H1 (cell line): ENCODE data around the gene CANT1. TPM values are rescaled to one million over a fixed set of nuclear protein-coding genes. Genes with fewer than 3 reads are reported as not detected.

Experiments used
- CTCF ChIA-PET: fragments of 300-600 bp; sonication (Branson Sonifier 250); formaldehyde crosslinking; loops from one replicate; lab custom pipeline; 2021; ENCODE audit not compliant: partially characterized antibody; lab: Charles Lee
- POLR2A ChIA-PET: fragments of 300-600 bp; sonication (Branson Sonifier 250); formaldehyde crosslinking; loops from one replicate; lab custom pipeline; 2021; ENCODE audit warnings: inconsistent platforms; ENCODE audit not compliant: partially characterized antibody; lab: Charles Lee
- DNase-seq, 2 experiments: peaks; one replicate each; pipeline versions ENCODE4 v3.0.0 to v3.0.0-alpha.2; 2010 to 2022; ENCODE audit warnings: low spot score in 2 of 2, low read depth in 1 of 2, mixed read lengths in 1 of 2
- FAIRE-seq: peaks from 2 replicates; lab custom pipeline; 2011; peaks lifted over from hg19 to GRCh38; lab: Jason Lieb, UNC
- H2AFZ ChIP-seq: 2 replicates; pipeline ENCODE4 v1.8.1; 2012; ENCODE audit warnings: low read length, inconsistent platforms
- H2AK5ac ChIP-seq: 2 replicates; pipeline ENCODE4 v1.6.1; 2013; ENCODE audit warnings: low read depth, low read length
- H2BK120ac ChIP-seq: replicated peaks from 2 replicates; pipeline ENCODE3; 2013; ENCODE audit warnings: low read depth, low read length, inconsistent platforms
- H2BK12ac ChIP-seq: 2 replicates; pipeline ENCODE4 v1.6.1; 2013; ENCODE audit warnings: low read depth, low read length
- H2BK15ac ChIP-seq: 2 replicates; pipeline ENCODE4 v1.6.1; 2013; ENCODE audit warnings: low read length
- H2BK20ac ChIP-seq: 2 replicates; pipeline ENCODE4 v1.6.1; 2013; ENCODE audit warnings: low read length
- H2BK5ac ChIP-seq: 2 replicates; pipeline ENCODE4 v1.6.1; 2013; ENCODE audit warnings: low read depth, low read length
- H3K14ac ChIP-seq: 2 replicates; pipeline ENCODE4 v1.6.1; 2013; ENCODE audit warnings: inconsistent platforms; ENCODE audit not compliant: insufficient read length
- H3K18ac ChIP-seq: 2 replicates; pipeline ENCODE4 v1.6.1; 2013; ENCODE audit warnings: low read length; ENCODE audit errors: extremely low read depth
- H3K23ac ChIP-seq: 2 replicates; pipeline ENCODE4 v1.6.1; 2013; ENCODE audit warnings: inconsistent platforms; ENCODE audit not compliant: insufficient read length
- H3K23me2 ChIP-seq: 2 replicates; pipeline ENCODE4 v1.6.1; 2013; ENCODE audit warnings: low read depth, low read length
- H3K27ac ChIP-seq: 2 replicates; pipeline ENCODE4 v1.6.1; 2011; ENCODE audit warnings: low read depth, low read length, inconsistent platforms
- H3K27me3 ChIP-seq, 4 experiments: replicated peaks in 1 of 4; 1 replicate in 1 of 4; 2 replicates in 3 of 4; pipeline versions ENCODE4 v1.6.1 to v1.8.1; 2011 to 2013; ENCODE audit warnings: low read length in 3 of 4, mild to moderate bottlenecking in 3 of 4, inconsistent platforms in 2 of 4, mixed read lengths in 2 of 4, moderate library complexity in 1 of 4; ENCODE audit not compliant: control insufficient read depth in 3 of 4, insufficient read depth in 3 of 4; ENCODE audit errors: extremely low read depth in 1 of 4
- H3K36me3 ChIP-seq, 4 experiments: 2 replicates each; pipeline versions ENCODE4 v1.6.1 to v1.8.1; 2011 to 2013; ENCODE audit warnings: mild to moderate bottlenecking in 4 of 4, low read length in 3 of 4, moderate library complexity in 2 of 4, control low read depth in 1 of 4, inconsistent platforms in 1 of 4; ENCODE audit not compliant: insufficient read depth in 4 of 4, control insufficient read depth in 2 of 4
- H3K4ac ChIP-seq: replicated peaks from 2 replicates; pipeline ENCODE3; 2013; ENCODE audit warnings: low read length, low read depth, mixed read lengths, inconsistent platforms; ENCODE audit not compliant: insufficient read length
- H3K4me1 ChIP-seq, 4 experiments: replicated peaks in 1 of 4; 1 replicate in 1 of 4; 2 replicates in 3 of 4; pipeline versions ENCODE4 v1.6.1 to v1.8.1; 2011 to 2013; ENCODE audit warnings: low read length in 3 of 4, inconsistent platforms in 2 of 4, mixed read lengths in 1 of 4; ENCODE audit not compliant: insufficient read depth in 4 of 4, control insufficient read depth in 3 of 4
- H3K4me2 ChIP-seq, 2 experiments: 2 replicates each; pipeline versions ENCODE4 v1.6.1 to v1.8.1; 2011 to 2013; ENCODE audit warnings: low read depth in 2 of 2, low read length in 2 of 2, control low read depth in 1 of 2, inconsistent platforms in 1 of 2, mild to moderate bottlenecking in 1 of 2; ENCODE audit not compliant: insufficient read depth in 1 of 2
- H3K4me3 ChIP-seq, 4 experiments: fragments of 200-600, 300-600 bp in 1 of 4; sonication (generic), shearing (Covaris generic), sonication (Bioruptor Twin) in 1 of 4; 2 replicates each; pipeline versions ENCODE4 v1.5.1 to v1.8.1; 2011 to 2016; ENCODE audit warnings: low read length in 4 of 4, low read depth in 3 of 4, control low read depth in 2 of 4, inconsistent platforms in 2 of 4, mild to moderate bottlenecking in 2 of 4, mixed read lengths in 1 of 4, moderate library complexity in 1 of 4; ENCODE audit not compliant: insufficient read depth in 2 of 4; ENCODE audit errors: extremely low read depth in 1 of 4
- H3K56ac ChIP-seq: replicated peaks from 2 replicates; pipeline ENCODE3; 2013; ENCODE audit warnings: low read depth, mild to moderate bottlenecking, mixed read lengths, low read length, inconsistent platforms; ENCODE audit not compliant: insufficient read length
- H3K79me1 ChIP-seq: 2 replicates; pipeline ENCODE4 v1.6.1; 2013; ENCODE audit warnings: low read depth, low read length, control low read depth
- H3K79me2 ChIP-seq, 2 experiments: 2 replicates each; pipeline versions ENCODE4 v1.6.1 to v1.8.1; 2012 to 2013; ENCODE audit warnings: low read length in 2 of 2, mild to moderate bottlenecking in 2 of 2, inconsistent platforms in 1 of 2; ENCODE audit not compliant: insufficient read depth in 2 of 2, control insufficient read depth in 1 of 2
- H3K9ac ChIP-seq, 4 experiments: replicated peaks in 1 of 4; 1 replicate in 1 of 4; 2 replicates in 3 of 4; pipeline versions ENCODE4 v1.6.1 to v1.8.1; 2011 to 2013; ENCODE audit warnings: low read depth in 3 of 4, low read length in 3 of 4, control low read depth in 2 of 4, mild to moderate bottlenecking in 2 of 4, moderate library complexity in 2 of 4, inconsistent platforms in 1 of 4; ENCODE audit errors: extremely low read depth in 1 of 4
- H3K9me3 ChIP-seq, 2 experiments: 2 replicates each; pipeline versions ENCODE4 v1.6.1 to v1.8.1; 2012 to 2013; ENCODE audit warnings: mild to moderate bottlenecking in 2 of 2, moderate library complexity in 2 of 2, control low read depth in 1 of 2, inconsistent platforms in 1 of 2, low read depth in 1 of 2, low read length in 1 of 2, mixed read lengths in 1 of 2; ENCODE audit not compliant: insufficient read depth in 2 of 2
- H4K20me1 ChIP-seq, 2 experiments: replicated peaks in 1 of 2; 2 replicates each; pipeline versions ENCODE3 to v1.8.1; 2011 to 2013; ENCODE audit warnings: inconsistent platforms in 2 of 2, low read length in 2 of 2, mild to moderate bottlenecking in 1 of 2; ENCODE audit not compliant: insufficient read depth in 2 of 2, control insufficient read depth in 1 of 2
- H4K5ac ChIP-seq: 2 replicates; pipeline ENCODE4 v1.6.1; 2013; ENCODE audit warnings: low read length, low read depth, mixed read lengths, inconsistent platforms; ENCODE audit not compliant: insufficient read length
- H4K8ac ChIP-seq: 2 replicates; pipeline ENCODE4 v1.8.0; 2013; ENCODE audit warnings: mild to moderate bottlenecking, moderate library complexity, low read length, inconsistent platforms; ENCODE audit not compliant: insufficient read depth; ENCODE audit errors: extremely low read depth
- H4K91ac ChIP-seq: replicated peaks from 2 replicates; pipeline ENCODE3; 2013; ENCODE audit warnings: low read length, mixed read lengths, inconsistent platforms; ENCODE audit not compliant: insufficient read length
- CBX5 ChIP-seq: fragments of 300-800, 300-1000 bp; sonication (generic); IDR thresholded peaks from 2 replicates; pipeline ENCODE4 v1.7.1; 2016; ENCODE audit warnings: antibody characterized with exemption, low read length, low read depth
- CHD2 ChIP-seq: IDR thresholded peaks from 2 replicates; pipeline ENCODE4 v1.6.1; 2012; ENCODE audit warnings: low read length, improper control_type of control experiment
- EZH2 ChIP-seq: fragments of 200-600 bp; sonication (generic); IDR thresholded peaks from 2 replicates; pipeline ENCODE4 v1.7.1; 2012; ENCODE audit warnings: low read depth, mild to moderate bottlenecking, moderate library complexity, low read length, inconsistent platforms; ENCODE audit not compliant: severe bottlenecking
- JUND ChIP-seq: IDR thresholded peaks from 2 replicates; pipeline ENCODE4 v1.6.1; 2011; ENCODE audit warnings: mild to moderate bottlenecking, improper control_type of control experiment, low read length
- SAP30 ChIP-seq: fragments of 300-600 bp; sonication (generic); IDR thresholded peaks from 2 replicates; pipeline ENCODE4 v1.7.1; 2012; ENCODE audit warnings: low read length, moderate library complexity, mild to moderate bottlenecking, inconsistent platforms; ENCODE audit not compliant: insufficient read depth, insufficient replicate concordance
- SIX5 ChIP-seq: IDR thresholded peaks from 2 replicates; pipeline ENCODE4 v1.6.1; 2011; ENCODE audit warnings: mild to moderate bottlenecking, low read depth, low read length
- SP2 ChIP-seq: IDR thresholded peaks from 2 replicates; pipeline ENCODE4 v1.6.1; 2012; ENCODE audit warnings: mild to moderate bottlenecking, low read length, inconsistent platforms
- WGBS, 2 experiments: shearing (Covaris generic) in 1 of 2; methylation state at CpG; one replicate each; pipeline versions ENCODE4 v1.1.6 to v1.1.7; 2013 to 2015; ENCODE audit warnings: low lambda C conversion rate in 2 of 2, mixed read lengths in 2 of 2, inconsistent platforms in 1 of 2, low coverage in 1 of 2, missing lambda C conversion rate in 1 of 2; ENCODE audit not compliant: insufficient replicate concordance in 2 of 2, insufficient coverage in 1 of 2, insufficient read length in 1 of 2; ENCODE audit errors: extremely low coverage in 1 of 2, missing lambda C conversion rate in 1 of 2; 5-methylcytosine and 5-hydroxymethylcytosine counted together
- polyA plus RNA-seq, 7 experiments: library from polyadenylated mRNA; depleted of rRNA in 3 of 7; stranded (reverse) in 5 of 7; unstranded in 2 of 7; fragments of >200 nt in 5 of 7; fragments of 200-250 nt in 2 of 7; gene quantifications; 1 replicate in 5 of 7; 2 replicates in 1 of 7; 4 replicates in 1 of 7; pipeline versions ENCODE4 v1.2.1 to v1.2.3, GENCODE V29; 2011 to 2013; ENCODE audit warnings: missing spikeins in 2 of 7, mixed read lengths in 2 of 7
- total RNA-seq: library from RNA; stranded (reverse); fragmentation: NEBNext Ultra II Directional; extraction: Animal tissue kit (Norgen Biotek cat#: 25700); gene quantifications from 2 replicates; pipeline ENCODE4 v1.2.1, GENCODE V29; 2021

The CANT1 gene
- total and polyA plus RNA-seq, 2 of the 8 experiments (the other 6 are each of a cell fraction or from before 2014, with no cell fraction given): 23.0 to 32.6 TPM

- peaks cover 19 to 24% of the 10 kb centered on the region in 2 experiments for H3K9me3 ChIP-seq
- H3K4me3 ChIP-seq: no peak overlapping the region
- H3K79me2 ChIP-seq: no peaks in the 10 kb centered on the region
- peaks cover 0 to 2% (median 2%) of the 10 kb centered on the region in 4 experiments; a peak in 3 of 7 replicates for H3K4me1 ChIP-seq
- 82% methylated on average over 3 of the region's 3 CpGs; no CpG with 5 or more reads in 1 of the 2 experiments for WGBS, 2 experiments
- H3K79me1 ChIP-seq: no peaks in the 10 kb centered on the region
- ChIA-PET CTCF (interaction anchor here (1.1 to 8.0 kb wide), 4 partner anchors 17 to 27 kb away, joined by 3 to 56 read pairs (median 12); no protein-coding TSS in a partner anchor), POLR2A (no interaction called here)
- no peak overlapping the region for H4K8ac ChIP-seq
- no peak overlapping the region for H2BK5ac ChIP-seq
- no peak overlapping the region for H3K56ac ChIP-seq
- no peak overlapping the region for H2BK15ac ChIP-seq
- no peak overlapping the region for H3K27ac ChIP-seq
- no peak overlapping the region for H3K23ac ChIP-seq
- H4K5ac ChIP-seq: no peak overlapping the region
- no peak for TF ChIP-seq CHD2
- TF ChIP-seq CBX5: no peak
- TF ChIP-seq SAP30: no peak
- no peak for TF ChIP-seq SIX5
- TF ChIP-seq EZH2: no peak
- no peak for TF ChIP-seq SP2
- no peak for TF ChIP-seq JUND
- H3K36me3 ChIP-seq: no peaks in the 10 kb centered on the region
- FAIRE-seq (no peak), DNase-seq (no peak)
- no peak overlapping the region for H3K4ac ChIP-seq
- H4K91ac ChIP-seq: no peak overlapping the region
- H2BK12ac ChIP-seq: no peak overlapping the region
- H3K14ac ChIP-seq: no peak overlapping the region
- no peak overlapping the region for H2AFZ ChIP-seq
- peaks cover 10 to 35% (median 25%) of the 10 kb centered on the region in 4 experiments for H3K27me3 ChIP-seq
- no peak overlapping the region for H3K4me2 ChIP-seq
- H3K23me2 ChIP-seq: no peaks in the 10 kb centered on the region
- no peak overlapping the region for H2BK120ac ChIP-seq
- no peak overlapping the region for H2AK5ac ChIP-seq
- H3K9ac ChIP-seq: no peak overlapping the region
- no peak overlapping the region for H2BK20ac ChIP-seq
- H4K20me1 ChIP-seq: no peaks in the 10 kb centered on the region
- H3K18ac ChIP-seq: no peak overlapping the region
These were observed 8.8 kb upstream of the CANT1 start for GRCh38 chr17:79018370-79018695.
